ENCODE results near the gene COX5A. TPM values are rescaled to one million over a fixed set of nuclear protein-coding genes. Genes with fewer than 3 reads are reported as not detected.

The COX5A gene
- total RNA-seq, 5 donors from 2014 or later (not counting 1 experiment from before 2014, with no cell fraction given), result 58.5 to 83.1 (median 76.7) TPM

- H3K4me3 ChIP-seq (ENCODE audit: control insufficient read depth in 1 of 2, extremely low read depth in 1 of 2, low read length in 1 of 2), result peak overlapping the region; percentile 74 to 96
- H3K27ac Mint-ChIP-seq, result peak overlapping the region; percentile 96 to 97
- no peaks in the 10 kb centered on the region for H3K27me3 Mint-ChIP-seq
- POLR2A ChIA-PET, result interaction anchor here in 1 of 2 donors (0.5 kb wide), 1 partner anchor 31 kb away, joined by 3 read pairs; the partner anchor contains the start of gene COX5A
- H3K4me3 Mint-ChIP-seq, result peak overlapping the region; percentile 97 to 98 (median 98)
- no peaks in the 10 kb centered on the region for H3K27me3 ChIP-seq (replicated peaks in 1 of 2; ENCODE audit: control insufficient read depth in 2 of 2, extremely low read depth in 1 of 2, insufficient read depth in 2 of 2, low read length in 1 of 2)
- CTCF ChIA-PET, result interaction anchor here in 1 of 2 donors (0.7 to 1.7 kb wide), 5 partner anchors 8 to 119 kb away, joined by 3 to 11 read pairs (median 5); partner anchors contain the start of gene ULK3
- H3K9me3 ChIP-seq, result no peaks in the 10 kb centered on the region
- H3K36me3 ChIP-seq (ENCODE audit: control insufficient read depth in 2 of 2, extremely low read depth in 1 of 2, insufficient read depth in 1 of 2, low read length in 1 of 2), result peaks cover 8 to 23% of the 10 kb centered on the region in 2 donors
- peak; percentile 3 to 11 (median 7) for ATAC-seq (replicated peaks in 1 of 4)
- no peaks in the 10 kb centered on the region for H3K9me3 Mint-ChIP-seq
- H3K4me1 ChIP-seq (ENCODE audit: control insufficient read depth in 1 of 2, extremely low read depth in 1 of 2, insufficient read depth in 2 of 2, low read length in 2 of 2), result peaks cover 6 to 26% of the 10 kb centered on the region in 2 experiments
- no peak for DNase-seq
- WGBS (ENCODE audit: insufficient coverage), result 0% methylated on average over 2 of the region's 8 CpGs
- H3K27ac ChIP-seq (ENCODE audit: low read length), result peak overlapping the region; percentile 78
- peaks cover 35 to 41% (median 39%) of the 10 kb centered on the region in 3 donors for H3K4me1 Mint-ChIP-seq
- peaks cover 21% of the 10 kb centered on the region for H3K36me3 Mint-ChIP-seq
These were observed 30.6 kb downstream of the COX5A start for GRCh38 chr15:74907163-74907870.

- Histone ChIP-seq H3K27me3 (replicated peaks in 1 of 2; ENCODE audit: control insufficient read depth in 2 of 2, extremely low read depth in 1 of 2, insufficient read depth in 2 of 2, low read length in 1 of 2) (no peaks in the 10 kb centered on the region), H3K4me3 (ENCODE audit: control insufficient read depth in 1 of 2, extremely low read depth in 1 of 2, low read length in 1 of 2) (peak within 1 kb of the TSS; percentile 74 to 96), H3K27ac (ENCODE audit: low read length) (peak within 1 kb of the TSS; percentile 78), H3K9me3 (no peaks in the 10 kb centered on the region), H3K36me3 (ENCODE audit: control insufficient read depth in 2 of 2, extremely low read depth in 1 of 2, insufficient read depth in 1 of 2, low read length in 1 of 2) (peaks cover 8 to 30% of the 10 kb centered on the region in 2 donors), H3K4me1 (ENCODE audit: control insufficient read depth in 1 of 2, extremely low read depth in 1 of 2, insufficient read depth in 2 of 2, low read length in 2 of 2) (peaks cover 6 to 30% of the 10 kb centered on the region in 2 experiments)
- Mint-ChIP-seq H3K36me3 (peaks cover 16% of the 10 kb centered on the region), H3K27ac (peak within 1 kb of the TSS; percentile 96 to 97), H3K9me3 (no peaks in the 10 kb centered on the region), H3K4me3 (peak within 1 kb of the TSS; percentile 97 to 98 (median 98)), H3K4me1 (peaks cover 42 to 48% (median 46%) of the 10 kb centered on the region in 3 donors), H3K27me3 (no peaks in the 10 kb centered on the region)
- CTCF ChIA-PET, result interaction anchor here in 1 of 2 donors (1.0 to 1.7 kb wide), 5 partner anchors 13 to 137 kb away, joined by 3 to 11 read pairs (median 3); partner anchors contain the start of gene ULK3
- ATAC-seq (replicated peaks in 1 of 4) (peak; percentile 77 to 82 (median 78)), DNase-seq (peak; percentile 8 to 76 (median 52))
- under 1% methylated on average over 71 of the region's 74 CpGs for whole genome bisulfite sequencing (ENCODE audit: insufficient coverage)
- POLR2A ChIA-PET, result interaction anchor here (0.5 to 0.6 kb wide), 2 partner anchors 32 to 37 kb away, joined by 3 to 6 read pairs; partner anchors contain the start of gene COX5A (in 1 of the 2)
These were observed 31.3 kb downstream of the COX5A start, which contains the start of gene FAM219B for GRCh38 chr15:74906450-74907162. Gene FAM219B (minus strand): TSS chr15:74906851. CDS start chr15:74906800, 51 bp downstream.

DNA sequence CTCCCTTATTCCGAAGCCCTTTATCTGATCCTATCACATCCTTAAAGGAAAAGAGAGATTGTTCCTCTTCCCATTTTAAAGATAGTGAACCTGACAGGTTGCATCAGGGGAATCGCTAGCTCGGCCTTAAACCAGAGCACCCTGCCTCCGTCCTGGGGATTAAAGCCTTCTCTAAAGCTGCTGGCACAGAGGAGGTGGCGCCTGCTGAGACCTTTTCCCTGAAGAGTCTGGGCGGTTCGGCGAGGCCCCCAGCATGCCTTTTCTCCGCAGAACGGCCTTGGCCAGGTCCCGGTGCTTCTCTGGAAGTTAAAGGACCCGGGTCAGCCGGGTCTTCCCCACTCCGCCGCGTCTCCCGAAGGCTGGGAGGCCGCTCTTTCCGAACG, 31.8 kb downstream of the COX5A start:
- Histone ChIP-seq H3K27me3 (replicated peaks in 1 of 2; ENCODE audit: control insufficient read depth in 2 of 2, extremely low read depth in 1 of 2, insufficient read depth in 2 of 2, low read length in 1 of 2) (no peaks in the 10 kb centered on the region), H3K9me3 (no peaks in the 10 kb centered on the region), H3K36me3 (ENCODE audit: control insufficient read depth in 2 of 2, extremely low read depth in 1 of 2, insufficient read depth in 1 of 2, low read length in 1 of 2) (peaks cover 8 to 35% of the 10 kb centered on the region in 2 donors), H3K27ac (ENCODE audit: low read length) (peak overlapping the region; percentile 78), H3K4me3 (ENCODE audit: control insufficient read depth in 1 of 2, extremely low read depth in 1 of 2, low read length in 1 of 2) (peak overlapping the region; percentile 74 to 96), H3K4me1 (ENCODE audit: control insufficient read depth in 1 of 2, extremely low read depth in 1 of 2, insufficient read depth in 2 of 2, low read length in 2 of 2) (peaks cover 8 to 35% of the 10 kb centered on the region in 2 experiments)
- ATAC-seq (replicated peaks in 1 of 4) (peak; percentile 50 to 57 (median 56)), DNase-seq (peak in 15 of 35 experiments; percentile 9 to 44 (median 11))
- H3K4me1 Mint-ChIP-seq, result peaks cover 45 to 53% (median 49%) of the 10 kb centered on the region in 3 donors
- peaks cover 13% of the 10 kb centered on the region for H3K36me3 Mint-ChIP-seq
- H3K27ac Mint-ChIP-seq, result peak overlapping the region; percentile 80 to 87
- H3K4me3 Mint-ChIP-seq, result peak overlapping the region; percentile 80 to 98 (median 97)
- ChIA-PET POLR2A (interaction anchor here in 1 of 2 donors (0.6 to 0.7 kb wide), 2 partner anchors 10 to 37 kb away, joined by 3 to 6 read pairs; no protein-coding TSS in a partner anchor), CTCF (interaction anchor here in 1 of 2 donors (0.5 to 1.7 kb wide), 6 partner anchors 12 to 137 kb away, joined by 3 to 11 read pairs (median 4); partner anchors contain the start of gene ULK3)
- WGBS (ENCODE audit: insufficient coverage), result under 1% methylated on average over 12 of the region's 20 CpGs
- no peaks in the 10 kb centered on the region for H3K27me3 Mint-ChIP-seq
- H3K9me3 Mint-ChIP-seq, result no peaks in the 10 kb centered on the region

DNA sequence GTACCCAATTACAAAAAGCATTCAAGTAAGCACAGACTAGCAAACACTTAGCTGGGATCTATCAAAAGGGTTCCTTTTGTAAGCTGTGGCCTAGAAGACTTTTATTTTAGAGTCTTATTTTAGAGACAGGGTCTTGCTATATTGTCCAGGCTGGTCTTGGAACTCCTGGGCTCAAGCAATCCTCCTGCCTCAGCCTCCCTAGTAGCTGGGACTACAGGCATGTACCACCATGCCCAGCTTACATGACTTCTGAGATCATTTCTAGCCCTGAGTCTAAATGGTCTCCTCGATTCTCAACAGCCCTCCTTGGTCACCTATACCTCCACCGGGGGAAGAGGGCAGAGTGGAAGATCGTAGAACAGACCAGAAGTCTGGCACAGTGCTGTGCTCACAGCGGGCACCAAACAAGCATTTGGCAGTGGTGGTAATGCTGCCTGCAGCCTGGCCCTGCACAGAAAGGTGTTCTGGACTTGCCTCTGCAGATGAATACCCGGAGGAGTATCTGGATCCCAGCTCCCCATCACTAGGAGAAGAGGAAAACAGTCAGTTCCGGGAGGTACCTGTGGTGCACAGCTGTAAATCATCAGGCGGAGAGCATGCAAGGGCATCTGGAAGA, 33.6 kb downstream of the COX5A start:
- H3K27me3 Mint-ChIP-seq, result no peaks in the 10 kb centered on the region
- no peaks in the 10 kb centered on the region for H3K9me3 Mint-ChIP-seq
- Histone ChIP-seq H3K4me1 (ENCODE audit: control insufficient read depth in 1 of 2, extremely low read depth in 1 of 2, insufficient read depth in 2 of 2, low read length in 2 of 2) (peaks cover 8 to 37% of the 10 kb centered on the region in 2 experiments), H3K9me3 (no peaks in the 10 kb centered on the region), H3K27ac (ENCODE audit: low read length) (no peak overlapping the region), H3K4me3 (ENCODE audit: control insufficient read depth in 1 of 2, extremely low read depth in 1 of 2, low read length in 1 of 2) (no peak overlapping the region), H3K36me3 (ENCODE audit: control insufficient read depth in 2 of 2, extremely low read depth in 1 of 2, insufficient read depth in 1 of 2, low read length in 1 of 2) (peaks cover 8 to 50% of the 10 kb centered on the region in 2 donors), H3K27me3 (replicated peaks in 1 of 2; ENCODE audit: control insufficient read depth in 2 of 2, extremely low read depth in 1 of 2, insufficient read depth in 2 of 2, low read length in 1 of 2) (no peaks in the 10 kb centered on the region)
- H3K4me1 Mint-ChIP-seq, result peaks cover 50 to 59% (median 56%) of the 10 kb centered on the region in 3 donors
- H3K4me3 Mint-ChIP-seq, result peak overlapping the region; percentile 80 to 98 (median 97)
- ChIA-PET POLR2A (interaction anchor here in 1 of 2 donors (1.1 kb wide), 1 partner anchor 119 kb away, joined by 4 read pairs; the partner anchor contains the start of gene PPCDC), CTCF (interaction anchor here (0.5 to 1.9 kb wide), 3 partner anchors 10 to 19 kb away, joined by 3 to 7 read pairs (median 5); no protein-coding TSS in a partner anchor)
- H3K27ac Mint-ChIP-seq, result peak overlapping the region; percentile 27 to 87
- DNase-seq, result no peak
- no peak for ATAC-seq (replicated peaks in 1 of 4)
- 89% methylated on average over 5 of the region's 7 CpGs for WGBS (ENCODE audit: insufficient coverage)
- peaks cover 19% of the 10 kb centered on the region for H3K36me3 Mint-ChIP-seq

DNA sequence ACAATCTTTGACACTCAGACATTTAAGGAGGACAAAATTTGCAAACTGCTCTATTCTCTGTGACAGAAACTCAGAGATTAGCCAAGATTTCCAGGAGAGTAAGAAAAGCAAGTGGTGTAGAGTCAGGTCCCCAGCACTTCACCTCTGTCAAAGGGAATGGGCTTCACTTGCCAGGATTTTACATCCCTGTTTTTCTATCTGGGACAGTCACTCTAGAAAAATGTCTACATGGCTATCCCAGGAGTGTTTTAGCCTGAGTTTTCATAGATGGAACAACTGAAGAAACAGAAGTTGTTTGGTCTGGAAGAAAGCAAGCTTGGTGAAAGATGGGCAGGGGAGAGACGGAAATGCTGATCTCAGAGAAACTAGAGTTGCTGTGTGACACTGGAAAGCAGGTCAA, 34.2 kb downstream of the COX5A start:
- Histone ChIP-seq H3K27ac (ENCODE audit: low read length) (no peak overlapping the region), H3K4me1 (ENCODE audit: control insufficient read depth in 1 of 2, extremely low read depth in 1 of 2, insufficient read depth in 2 of 2, low read length in 2 of 2) (peaks cover 8 to 37% of the 10 kb centered on the region in 2 experiments), H3K4me3 (ENCODE audit: control insufficient read depth in 1 of 2, extremely low read depth in 1 of 2, low read length in 1 of 2) (no peak overlapping the region), H3K36me3 (ENCODE audit: control insufficient read depth in 2 of 2, extremely low read depth in 1 of 2, insufficient read depth in 1 of 2, low read length in 1 of 2) (peaks cover 11 to 56% of the 10 kb centered on the region in 2 donors), H3K9me3 (no peaks in the 10 kb centered on the region), H3K27me3 (replicated peaks in 1 of 2; ENCODE audit: control insufficient read depth in 2 of 2, extremely low read depth in 1 of 2, insufficient read depth in 2 of 2, low read length in 1 of 2) (no peaks in the 10 kb centered on the region)
- Mint-ChIP-seq H3K4me1 (peaks cover 50 to 59% (median 54%) of the 10 kb centered on the region in 3 donors), H3K4me3 (peak overlapping the region in 1 of 3 donors; percentile 53), H3K27me3 (no peaks in the 10 kb centered on the region), H3K9me3 (no peaks in the 10 kb centered on the region), H3K27ac (peak overlapping the region; percentile 69 to 79), H3K36me3 (peaks cover 19% of the 10 kb centered on the region)
- ChIA-PET CTCF (interaction anchor here in 1 of 2 donors (0.7 to 1.9 kb wide), 2 partner anchors 10 to 18 kb away, joined by 3 to 7 read pairs; no protein-coding TSS in a partner anchor), POLR2A (interaction anchor here (0.7 to 1.1 kb wide), 2 partner anchors 8 to 120 kb away, joined by 4 to 6 read pairs; partner anchors contain the start of gene PPCDC (in 1 of the 2))
- ATAC-seq (replicated peaks in 1 of 4) (no peak), DNase-seq (no peak)
- WGBS (ENCODE audit: insufficient coverage), result no CpG with 5 or more reads among the region's 1 CpG
